ENCODE results near the gene H6PD.

The H6PD gene, protein sequence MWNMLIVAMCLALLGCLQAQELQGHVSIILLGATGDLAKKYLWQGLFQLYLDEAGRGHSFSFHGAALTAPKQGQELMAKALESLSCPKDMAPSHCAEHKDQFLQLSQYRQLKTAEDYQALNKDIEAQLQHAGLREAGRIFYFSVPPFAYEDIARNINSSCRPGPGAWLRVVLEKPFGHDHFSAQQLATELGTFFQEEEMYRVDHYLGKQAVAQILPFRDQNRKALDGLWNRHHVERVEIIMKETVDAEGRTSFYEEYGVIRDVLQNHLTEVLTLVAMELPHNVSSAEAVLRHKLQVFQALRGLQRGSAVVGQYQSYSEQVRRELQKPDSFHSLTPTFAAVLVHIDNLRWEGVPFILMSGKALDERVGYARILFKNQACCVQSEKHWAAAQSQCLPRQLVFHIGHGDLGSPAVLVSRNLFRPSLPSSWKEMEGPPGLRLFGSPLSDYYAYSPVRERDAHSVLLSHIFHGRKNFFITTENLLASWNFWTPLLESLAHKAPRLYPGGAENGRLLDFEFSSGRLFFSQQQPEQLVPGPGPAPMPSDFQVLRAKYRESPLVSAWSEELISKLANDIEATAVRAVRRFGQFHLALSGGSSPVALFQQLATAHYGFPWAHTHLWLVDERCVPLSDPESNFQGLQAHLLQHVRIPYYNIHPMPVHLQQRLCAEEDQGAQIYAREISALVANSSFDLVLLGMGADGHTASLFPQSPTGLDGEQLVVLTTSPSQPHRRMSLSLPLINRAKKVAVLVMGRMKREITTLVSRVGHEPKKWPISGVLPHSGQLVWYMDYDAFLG

GRCh38 chr1:9234223-9235095 is at the start of gene H6PD:
TSS of gene H6PD (plus strand) at chr1:9234774. CDS start at chr1:9244935, 10,161 bp downstream.
- no peak for DNase-seq

DNA sequence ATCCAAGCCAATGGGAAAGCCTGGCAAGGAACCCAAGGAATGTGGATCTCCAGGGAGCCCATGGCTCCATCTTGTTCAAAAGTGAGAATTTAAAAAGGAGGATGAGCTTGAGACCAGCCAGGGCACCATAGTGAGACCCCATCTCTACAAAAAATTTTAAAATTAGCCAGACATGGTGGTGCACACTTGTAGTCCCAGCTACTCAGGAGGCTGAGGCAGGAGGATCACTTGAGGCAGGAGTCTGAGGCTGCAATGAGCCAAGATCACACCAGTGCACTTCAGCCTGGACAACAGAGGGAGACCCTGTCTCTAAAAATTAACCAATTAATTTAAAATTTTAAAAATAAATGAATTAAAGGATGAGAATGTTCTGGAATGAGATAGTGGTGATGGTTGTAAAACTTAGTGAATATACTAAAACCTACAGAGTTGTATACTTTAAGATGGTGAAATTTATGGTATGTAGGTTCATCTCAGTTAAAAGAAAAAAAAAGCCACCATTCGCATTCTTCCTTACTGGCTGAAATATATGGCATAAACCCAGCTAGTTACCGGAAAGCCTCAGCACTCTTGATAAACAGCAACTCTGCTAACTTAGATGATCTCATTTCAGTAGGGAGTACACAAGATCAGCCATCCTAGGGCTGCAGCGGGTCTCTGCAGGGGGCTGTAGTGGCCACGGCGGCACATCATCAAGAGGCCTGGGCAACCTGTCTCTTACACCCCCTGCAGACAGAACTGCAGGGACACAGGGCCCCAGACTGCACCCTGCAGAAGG is 48.3 kb upstream of the H6PD start:
- no peak for DNase-seq

DNA sequence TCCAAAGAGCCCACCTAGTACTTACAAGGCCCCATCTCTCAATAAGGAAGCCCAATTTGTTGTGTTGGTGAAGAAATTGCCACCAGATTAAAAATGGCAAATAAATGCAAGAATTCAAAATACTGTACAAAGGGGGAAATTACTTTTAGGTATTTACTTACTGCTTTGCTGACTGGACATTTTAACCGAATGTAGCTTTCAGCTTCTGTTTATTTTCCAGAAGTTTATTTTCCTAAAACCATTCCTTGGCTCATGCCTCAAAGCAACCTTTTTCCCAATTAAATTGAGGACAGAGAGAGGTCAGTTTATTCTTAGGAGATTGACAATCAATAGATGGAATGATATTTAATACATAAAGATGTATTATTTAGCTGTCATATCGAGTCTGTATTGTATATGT is 47.6 kb upstream of the H6PD start:
- no peak for DNase-seq

DNA sequence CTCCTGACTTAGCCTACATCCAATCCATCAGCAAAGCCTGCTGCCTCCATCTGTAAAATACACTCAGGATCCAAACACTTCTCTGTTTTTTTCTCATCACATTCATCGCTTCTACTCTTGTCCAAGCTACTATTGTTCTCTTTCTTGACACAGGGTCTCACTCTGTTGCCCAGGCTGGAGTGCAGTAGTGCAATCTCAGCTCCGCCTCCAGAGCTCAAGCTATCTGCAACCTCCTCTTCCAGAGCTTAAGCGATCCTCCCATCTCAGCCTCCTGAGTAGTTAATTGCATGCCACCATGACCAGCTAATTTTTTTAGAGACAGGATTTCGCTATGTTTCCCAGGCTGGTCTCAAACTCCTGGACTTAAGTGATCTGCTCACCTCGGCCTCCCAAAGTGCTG is 44.3 kb upstream of the H6PD start:
- no peak for DNase-seq

DNA sequence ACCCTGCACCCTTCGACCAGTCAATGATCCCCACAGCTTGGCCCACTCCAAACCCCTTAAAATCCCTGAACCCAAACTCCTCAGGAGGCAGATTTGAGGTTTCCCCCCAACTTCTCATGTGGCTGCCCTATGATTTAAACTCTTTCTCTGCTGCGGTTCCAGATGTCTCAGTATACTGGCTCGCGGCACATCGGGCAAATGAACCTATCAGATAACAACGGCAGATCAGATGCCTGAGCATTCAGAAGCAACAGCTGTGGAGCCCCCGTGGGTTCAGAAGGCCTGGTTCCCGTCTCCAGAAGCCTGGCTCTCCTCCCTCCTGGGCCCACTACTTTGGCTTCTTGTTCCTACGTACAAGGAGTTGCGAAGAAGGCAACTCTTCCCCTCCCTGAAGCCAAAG is 43.3 kb upstream of the H6PD start:
- DNase-seq: no peak

- no peak for DNase-seq
Measured at GRCh38 chr1:9192578-9193232, 41.9 kb upstream of the H6PD start.

DNA sequence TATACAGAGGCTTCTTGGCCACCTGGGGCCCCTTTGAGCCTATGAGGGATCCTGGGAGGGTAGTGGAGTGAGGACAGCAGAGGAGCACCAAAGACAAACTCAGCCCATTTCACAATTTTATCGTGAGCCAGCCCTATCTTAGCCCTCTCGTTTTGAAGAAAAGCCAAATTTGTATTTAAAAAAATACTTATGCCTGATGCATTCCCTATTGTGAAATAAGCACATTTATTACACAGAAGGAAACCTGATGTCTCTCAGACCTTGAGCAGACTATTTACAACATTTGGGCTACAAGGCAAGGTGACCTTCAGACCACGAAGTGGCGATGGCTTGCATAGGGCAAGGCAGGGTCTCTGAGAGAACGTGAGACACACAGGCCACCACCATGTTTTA is 41.3 kb upstream of the H6PD start:
- no peak for DNase-seq

DNA sequence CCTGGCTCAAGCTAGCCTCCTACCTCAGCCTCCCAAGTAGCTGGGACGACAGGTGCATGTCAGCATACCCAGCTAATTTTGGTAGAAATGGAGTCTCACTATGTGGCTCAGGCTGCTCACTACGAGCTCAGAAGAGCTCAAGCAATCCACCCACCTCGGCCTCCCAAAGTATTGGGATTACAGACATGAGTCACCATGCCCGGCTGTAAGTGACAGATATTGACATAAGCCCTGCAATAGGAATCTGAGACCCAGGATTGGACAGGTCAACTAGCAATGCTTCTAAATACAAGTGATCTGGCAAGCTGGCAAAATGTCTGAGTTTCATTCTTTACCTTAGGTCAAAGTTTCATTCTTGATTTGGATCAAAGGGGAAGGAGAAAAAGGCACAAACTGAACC is 40.5 kb upstream of the H6PD start:
- no peak for DNase-seq

- DNase-seq: no peak
Measured at GRCh38 chr1:9195651-9196050, 38.9 kb upstream of the H6PD start.

DNA sequence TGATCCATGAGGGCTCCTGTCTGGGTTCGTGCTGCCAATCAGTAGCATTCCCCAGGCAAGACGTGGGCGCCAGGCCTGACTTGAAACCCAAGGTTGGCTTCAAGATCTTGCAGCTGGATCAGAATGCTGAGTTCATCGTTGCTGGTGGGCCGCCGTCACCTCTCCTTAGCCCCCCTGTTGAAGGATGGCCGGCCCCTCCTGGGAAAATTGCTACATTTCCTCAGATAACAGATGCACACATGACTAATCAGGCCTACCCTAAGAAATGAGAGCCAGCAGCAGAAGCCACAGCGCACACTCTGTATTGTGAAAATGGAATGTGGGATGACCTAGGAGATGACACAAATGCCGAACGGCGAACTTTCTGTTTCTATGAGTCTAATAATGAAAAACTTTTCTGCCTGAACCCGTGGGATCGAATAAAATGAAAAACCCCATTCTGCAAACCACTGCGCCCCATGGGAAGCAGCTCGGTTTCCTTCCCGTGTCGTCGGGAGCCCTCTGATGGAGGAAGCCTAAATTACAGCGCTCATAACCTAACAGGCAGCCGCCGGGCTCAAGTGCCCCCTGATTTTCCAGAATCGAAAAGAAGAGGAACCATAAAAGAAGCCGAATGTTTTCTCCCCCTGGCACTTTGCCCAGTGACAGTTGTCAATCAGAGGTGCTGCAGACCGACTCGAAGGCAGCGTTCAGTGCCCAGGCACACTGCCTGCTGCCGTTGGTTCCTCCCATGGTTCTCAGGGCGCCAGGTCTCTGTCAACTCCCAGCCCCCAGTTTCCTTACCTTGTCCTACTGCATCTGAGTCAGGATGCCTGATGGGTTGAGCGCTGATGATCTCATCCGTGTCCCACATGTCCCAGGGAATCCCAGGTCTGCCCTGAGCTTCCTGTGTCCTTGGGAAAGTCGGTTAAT is 38.2 kb upstream of the H6PD start:
- peak; percentile 29 for DNase-seq

DNA sequence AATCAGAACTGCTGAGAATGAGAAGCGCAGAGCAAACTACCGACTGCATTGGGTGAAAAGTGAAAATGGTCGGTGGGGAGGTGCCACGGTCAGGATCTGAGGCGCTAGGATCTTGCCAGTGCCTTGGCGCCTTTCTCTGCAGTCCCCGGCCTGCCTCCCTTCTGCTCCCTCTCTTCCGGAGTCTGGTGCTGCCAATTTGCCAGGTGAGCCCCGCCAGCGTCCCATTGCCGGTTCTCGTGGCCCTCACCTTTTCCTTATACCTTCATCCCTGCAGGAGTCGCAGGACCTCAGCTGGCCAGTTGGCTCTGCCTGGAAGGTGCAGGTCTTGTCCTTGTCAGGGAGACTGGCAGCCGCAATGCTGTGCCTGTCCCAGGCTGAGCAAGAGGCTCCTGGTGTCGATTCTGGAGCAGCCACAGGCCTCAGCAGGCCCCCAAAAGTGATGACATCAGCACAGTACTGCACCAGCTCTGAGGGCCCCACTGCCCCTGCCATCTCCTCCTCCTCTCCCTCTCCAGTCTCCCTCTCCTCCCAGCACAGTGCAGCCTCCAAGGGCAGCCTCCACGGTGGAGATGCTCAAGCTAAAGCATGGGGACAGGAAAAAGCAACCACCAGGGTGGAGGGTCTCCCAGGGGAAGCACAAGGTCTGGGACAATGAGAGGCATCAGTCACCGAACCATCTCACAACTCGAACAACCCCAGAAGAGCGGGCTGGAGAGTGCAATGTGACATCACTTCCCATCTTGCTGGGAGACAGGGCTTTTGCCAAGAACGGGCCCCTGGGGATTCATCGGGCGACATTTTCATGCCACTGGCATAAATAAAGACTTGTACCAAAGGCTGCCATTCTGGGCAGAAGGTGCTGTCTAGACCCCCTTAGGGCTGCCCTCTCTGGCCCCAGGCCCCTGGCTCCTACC is 37.1 kb upstream of the H6PD start:
- no peak for DNase-seq

DNA sequence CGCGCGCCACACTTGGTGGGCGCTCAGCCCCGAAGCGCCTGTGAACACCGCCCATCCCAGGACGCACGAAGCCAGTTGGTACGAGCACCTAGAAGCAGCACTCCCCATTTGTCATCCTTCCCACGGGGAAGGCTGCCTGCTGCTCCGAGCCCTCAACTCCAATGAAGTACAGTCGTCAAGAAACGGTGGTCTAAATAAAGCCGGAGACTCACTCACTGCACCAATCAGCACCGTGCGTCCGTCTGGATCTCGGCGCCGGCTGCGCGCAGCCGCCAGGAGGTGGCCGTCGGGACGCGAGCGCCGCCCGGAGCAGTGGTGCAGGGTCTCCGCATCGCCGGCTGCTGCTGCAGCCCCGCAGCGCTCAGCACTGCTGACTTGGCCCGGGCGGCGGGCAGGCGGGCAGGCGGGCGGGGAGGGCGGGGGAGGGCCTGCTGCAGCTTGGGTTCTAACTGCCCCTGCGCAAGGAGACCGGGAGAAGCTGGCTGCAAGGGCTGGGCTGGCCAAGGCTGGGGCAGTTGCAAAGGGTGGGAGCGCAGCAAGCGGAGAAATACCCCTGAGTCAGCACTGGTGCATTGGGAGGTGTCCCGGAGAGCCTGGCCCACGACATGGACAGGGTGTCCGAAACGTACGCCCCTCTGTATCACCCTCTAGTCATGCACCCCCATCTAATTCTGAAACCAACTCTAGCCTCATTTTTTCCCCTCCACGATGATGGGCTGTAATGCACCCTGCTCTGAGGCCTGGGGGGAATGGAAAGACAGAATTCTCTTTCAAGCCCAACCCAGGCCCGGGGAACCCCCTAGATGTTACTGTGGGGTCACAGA is 35.8 kb upstream of the H6PD start:
- DNase-seq: no peak

GRCh38 chr1:9200441-9200840 is 34.1 kb upstream of the H6PD start:
- DNase-seq: no peak

DNA sequence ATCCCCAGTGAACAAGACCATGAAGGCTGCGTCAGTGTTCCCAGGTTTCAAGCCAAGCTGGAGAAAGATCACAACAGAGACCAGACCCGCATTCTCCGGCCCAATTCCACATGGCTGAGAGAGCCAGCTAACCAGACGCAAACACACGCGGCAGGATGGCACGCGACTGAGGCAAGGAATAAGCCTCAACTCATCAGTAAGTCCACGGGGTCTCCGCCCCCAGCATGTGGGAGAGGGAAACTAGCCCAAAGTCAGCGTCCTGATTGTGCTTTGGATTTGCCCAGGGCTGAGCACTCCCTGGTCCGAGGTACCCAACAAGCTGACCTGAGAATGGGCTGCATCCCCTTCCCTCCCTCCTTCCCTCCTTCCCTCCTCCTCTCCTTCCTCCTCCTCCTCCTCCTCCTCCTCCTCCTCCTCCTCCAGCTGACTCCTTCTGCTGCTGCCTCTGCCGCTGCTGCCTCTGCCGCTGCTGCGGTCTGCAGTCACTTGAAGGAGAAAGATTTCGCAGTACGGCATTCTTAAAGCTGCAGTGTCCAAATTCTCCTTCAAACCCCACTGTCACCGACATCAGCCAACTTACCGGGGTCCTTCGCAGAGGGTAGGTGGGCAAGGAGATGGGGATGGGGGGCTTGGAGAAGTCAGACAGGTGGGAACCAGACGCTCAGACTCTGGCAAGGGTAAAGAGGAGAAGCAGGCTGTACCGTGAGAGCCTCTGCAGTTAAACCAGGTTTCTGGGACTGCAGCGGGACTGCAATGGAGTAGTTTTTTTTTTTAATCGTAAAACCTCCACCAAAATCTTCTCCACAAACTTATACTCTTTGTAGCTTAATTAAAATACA is 33.0 kb upstream of the H6PD start:
- no peak for DNase-seq

DNA sequence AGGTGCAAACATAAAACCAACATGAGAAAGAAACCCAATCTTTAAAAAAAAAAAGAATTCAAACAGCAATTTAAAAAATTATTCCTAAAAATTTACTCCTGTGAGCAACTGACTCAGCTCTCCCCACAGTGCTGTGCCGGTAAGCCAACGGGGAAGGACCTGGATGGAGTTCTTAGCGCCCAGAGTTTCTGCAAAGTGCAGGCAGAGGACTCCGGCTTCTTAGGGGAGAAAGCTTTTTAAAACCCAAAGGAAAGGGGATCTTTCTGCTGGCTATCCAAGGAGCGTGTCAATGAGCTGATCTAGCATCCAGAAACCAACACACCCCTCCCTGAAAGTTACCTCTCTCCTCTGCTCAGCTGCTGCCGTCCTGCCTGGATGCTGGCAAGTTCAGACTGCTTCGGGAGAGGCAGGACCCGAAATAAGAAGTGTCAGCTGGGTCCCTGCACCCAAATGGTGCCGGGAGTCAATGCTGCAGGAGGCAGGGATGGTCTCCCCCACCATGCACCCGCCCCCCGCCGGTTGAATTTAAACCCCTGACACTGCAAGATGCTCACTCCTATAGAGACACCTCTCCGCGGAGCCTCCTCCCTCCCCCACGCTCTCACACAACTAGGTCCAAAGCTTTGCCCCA is 32.2 kb upstream of the H6PD start:
- DNase-seq: no peak

- DNase-seq: no peak
Measured at GRCh38 chr1:9203511-9203982, 31.0 kb upstream of the H6PD start.

GRCh38 chr1:9204156-9204720 is 30.3 kb upstream of the H6PD start:
- no peak for DNase-seq
